AG09319 (cell line): ENCODE measurements around the gene CUX1.

Source experiments
- DNase-seq: peaks from one replicate; pipeline ENCODE4 v3.0.0-alpha.2; 2010; ENCODE audit warnings: low read depth; ENCODE audit errors: extremely low read depth
- TF ChIP-seq, protein P1 (sequence below): IDR thresholded peaks from 2 replicates; pipeline ENCODE4 v1.5.1; 2011; ENCODE audit warnings: low read depth, mild to moderate bottlenecking, inconsistent platforms, low read length, moderate library complexity

CUX1 gene

DNA sequence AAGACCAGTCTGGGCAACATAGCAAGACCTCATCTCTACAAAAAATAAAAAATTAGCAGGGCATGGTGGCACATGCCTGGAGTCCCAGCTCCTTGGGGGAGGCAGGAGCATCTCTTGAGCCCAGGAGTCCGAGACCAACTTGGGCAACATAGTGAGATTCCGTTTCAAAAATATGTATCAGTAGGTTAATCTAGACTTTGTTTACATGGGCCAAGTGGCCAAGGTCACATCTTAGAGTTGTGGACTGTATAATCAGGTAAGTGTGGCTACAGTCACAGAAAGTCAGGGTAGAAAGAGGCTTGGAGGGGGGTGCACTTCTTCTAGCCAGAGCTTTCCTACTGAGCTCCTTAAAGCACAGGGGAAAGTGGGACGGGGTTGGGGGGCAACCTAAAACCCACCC lies 174.4 kb downstream of the CUX1 start:
- TF ChIP-seq, protein P1, sequence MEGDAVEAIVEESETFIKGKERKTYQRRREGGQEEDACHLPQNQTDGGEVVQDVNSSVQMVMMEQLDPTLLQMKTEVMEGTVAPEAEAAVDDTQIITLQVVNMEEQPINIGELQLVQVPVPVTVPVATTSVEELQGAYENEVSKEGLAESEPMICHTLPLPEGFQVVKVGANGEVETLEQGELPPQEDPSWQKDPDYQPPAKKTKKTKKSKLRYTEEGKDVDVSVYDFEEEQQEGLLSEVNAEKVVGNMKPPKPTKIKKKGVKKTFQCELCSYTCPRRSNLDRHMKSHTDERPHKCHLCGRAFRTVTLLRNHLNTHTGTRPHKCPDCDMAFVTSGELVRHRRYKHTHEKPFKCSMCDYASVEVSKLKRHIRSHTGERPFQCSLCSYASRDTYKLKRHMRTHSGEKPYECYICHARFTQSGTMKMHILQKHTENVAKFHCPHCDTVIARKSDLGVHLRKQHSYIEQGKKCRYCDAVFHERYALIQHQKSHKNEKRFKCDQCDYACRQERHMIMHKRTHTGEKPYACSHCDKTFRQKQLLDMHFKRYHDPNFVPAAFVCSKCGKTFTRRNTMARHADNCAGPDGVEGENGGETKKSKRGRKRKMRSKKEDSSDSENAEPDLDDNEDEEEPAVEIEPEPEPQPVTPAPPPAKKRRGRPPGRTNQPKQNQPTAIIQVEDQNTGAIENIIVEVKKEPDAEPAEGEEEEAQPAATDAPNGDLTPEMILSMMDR = no peak
- DNase-seq = no peak

DNA sequence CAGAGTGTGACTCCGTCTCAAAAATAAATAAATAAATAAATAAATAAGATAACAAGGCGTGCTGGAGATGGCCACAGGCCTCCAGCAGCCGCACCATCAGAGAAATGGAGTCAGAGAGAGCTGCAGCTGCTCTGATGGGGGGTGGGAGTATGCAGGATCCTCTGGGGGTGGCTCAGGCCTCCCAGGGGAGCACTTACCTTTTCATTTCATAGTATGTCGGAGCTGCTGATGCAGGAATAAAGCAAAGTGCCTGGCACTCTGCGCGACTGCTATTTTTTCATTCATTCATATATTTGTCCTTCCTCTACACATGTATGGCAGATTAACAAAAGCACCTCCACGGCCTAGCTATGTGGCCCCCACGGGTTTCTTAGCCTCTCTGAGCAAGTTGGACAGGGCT lies 175.9 kb downstream of the CUX1 start:
- TF ChIP-seq, protein P1 = no peak
- DNase-seq = no peak

DNA sequence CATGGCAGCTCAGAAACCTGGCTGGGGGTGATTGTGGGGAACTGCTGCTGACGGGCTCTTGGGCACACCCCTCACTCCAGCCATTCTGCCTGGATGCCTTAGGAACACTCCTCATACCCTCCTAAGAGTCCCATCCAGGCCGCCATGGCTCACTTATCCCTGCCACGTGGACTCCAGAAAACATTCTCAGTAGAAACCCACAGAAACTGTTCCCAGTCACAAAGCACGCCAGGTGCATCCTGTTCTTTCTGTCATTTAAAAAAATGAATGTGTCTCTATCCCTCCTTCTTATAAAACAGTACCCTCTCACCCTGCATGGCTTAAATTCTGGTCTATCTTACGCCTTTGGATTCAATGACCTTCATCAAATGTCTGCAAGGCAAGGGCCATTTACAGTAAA lies 177.7 kb downstream of the CUX1 start:
- TF ChIP-seq, protein P1 = no peak
- DNase-seq = no peak

DNA sequence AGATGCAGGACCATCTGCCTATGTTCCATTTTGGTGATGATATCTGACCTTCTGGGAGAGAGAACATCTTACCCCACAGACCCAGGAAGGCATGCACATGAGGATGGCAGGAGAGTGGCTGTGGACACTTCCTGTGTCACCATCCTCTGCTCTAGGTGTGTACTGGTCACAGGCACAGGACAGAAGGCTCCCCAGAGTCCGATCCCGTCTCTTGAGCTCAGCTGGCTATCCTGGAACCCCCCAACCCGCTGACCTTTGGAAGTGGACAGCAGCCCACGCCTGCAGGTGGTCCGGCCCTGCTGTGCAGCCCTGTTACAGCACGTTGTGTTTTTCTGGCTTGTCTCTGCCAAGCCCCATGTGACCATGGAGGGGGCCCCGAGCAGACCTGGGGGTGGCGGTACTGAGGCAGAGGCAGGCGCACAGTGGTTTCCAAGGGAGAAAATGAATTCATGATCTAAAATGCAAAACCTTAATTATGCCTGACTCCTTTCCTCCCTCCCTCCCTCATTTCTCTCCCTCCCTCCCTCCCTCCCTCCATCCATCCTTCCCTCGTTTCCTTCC lies 178.8 kb downstream of the CUX1 start:
- TF ChIP-seq, protein P1 = no peak
- DNase-seq = no peak

DNA sequence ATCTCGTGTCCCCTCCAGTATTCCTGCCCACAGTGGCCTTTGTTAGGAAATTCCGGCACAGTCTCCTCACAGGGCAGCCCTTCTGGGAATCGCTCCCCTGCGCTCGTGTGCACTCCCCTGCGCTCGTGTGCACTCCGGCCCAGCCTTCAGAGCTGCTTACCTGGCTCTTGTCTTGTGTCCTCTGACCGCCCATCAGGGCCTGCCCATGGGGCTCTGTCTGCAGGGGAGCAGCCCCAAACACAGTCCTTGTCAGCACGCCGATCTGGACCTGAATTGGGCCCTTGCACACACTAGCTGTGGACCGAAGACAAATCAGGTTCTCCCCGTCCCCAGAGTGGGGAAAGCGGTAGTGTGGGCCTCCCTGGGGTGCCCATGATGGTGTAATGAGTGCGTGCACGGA lies 179.4 kb downstream of the CUX1 start:
- TF ChIP-seq, protein P1 = no peak
- DNase-seq = no peak

DNA sequence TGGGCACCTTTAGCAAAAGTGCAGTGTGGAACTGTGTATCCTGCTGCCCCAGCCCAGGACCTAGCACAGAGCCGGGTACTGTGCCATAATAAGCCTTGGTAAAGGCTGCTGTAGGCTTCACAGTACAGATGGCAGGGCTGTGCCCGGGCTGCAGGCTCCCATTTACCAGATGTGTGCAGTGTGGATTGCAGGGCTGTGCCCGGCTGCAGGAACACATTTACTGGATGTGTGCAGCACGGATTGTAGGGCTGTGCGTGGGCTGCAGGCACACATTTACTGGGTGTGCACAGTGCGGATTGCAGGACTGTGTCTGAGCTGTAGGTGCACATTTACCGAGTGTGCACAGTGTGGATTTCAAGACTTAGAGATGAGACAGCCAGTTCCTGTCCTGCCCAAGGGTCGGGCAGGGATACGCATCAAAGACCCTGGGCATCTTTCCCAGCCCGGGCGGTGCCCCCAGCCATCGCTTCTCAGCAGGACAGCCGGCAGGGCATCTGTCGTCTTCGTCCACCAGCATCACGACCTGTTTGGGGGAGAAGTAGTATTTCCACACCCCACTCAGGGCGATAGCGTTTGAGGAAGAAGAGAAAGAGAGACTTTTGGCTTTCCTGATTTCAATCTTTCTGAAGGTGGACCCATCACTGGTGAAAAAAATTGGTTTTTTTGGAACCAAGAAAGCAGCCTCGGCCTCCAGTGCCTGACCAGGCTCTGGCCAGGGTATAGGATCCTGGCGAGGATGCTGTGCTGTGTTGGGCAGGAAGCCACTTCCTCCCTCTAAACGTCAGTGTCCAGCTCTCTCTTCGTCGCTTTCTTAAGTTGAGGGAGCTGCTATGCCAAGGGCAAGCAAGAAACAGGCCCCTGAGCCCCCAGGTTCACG lies 180.8 kb downstream of the CUX1 start:
- TF ChIP-seq, protein P1 = no peak
- no peak for DNase-seq

DNA sequence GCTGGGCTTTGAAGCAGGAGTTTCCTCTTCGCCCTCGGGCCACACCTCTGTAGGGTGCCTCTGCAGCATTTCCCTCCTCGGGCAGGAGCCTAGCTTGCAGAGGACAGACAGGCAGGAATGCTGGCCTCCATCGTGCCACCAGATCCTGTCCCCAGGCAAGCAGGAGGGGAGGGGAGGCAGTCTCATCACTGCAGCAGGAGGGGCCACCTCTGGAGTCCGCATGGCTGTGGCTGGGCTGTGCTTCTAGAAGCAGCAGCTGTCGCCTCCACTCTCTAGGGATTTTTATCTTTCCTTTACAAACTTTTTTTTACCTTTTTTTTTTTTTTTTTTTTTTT lies 181.4 kb downstream of the CUX1 start:
- DNase-seq = no peak
- TF ChIP-seq, protein P1 = no peak
